Caco-2 (cell line): ENCODE data around the gene AUTS2. TPM values are rescaled to one million over a fixed set of nuclear protein-coding genes. Genes with fewer than 3 reads are reported as not detected.
A peak's percentile ranks its signal among the peaks of the same experiment; 100 is the strongest.

Experiments used
- BruUV-seq: library from RNA; stranded (reverse); fragments of 400-500 nt; replicated peaks from 2 replicates; lab custom pipeline; 2021; lab: Mats Ljungman, UMichigan
- CTCF ChIA-PET: fragments of 300-600 bp; sonication (Branson Sonifier 250); formaldehyde crosslinking; loops from one replicate; lab custom pipeline; 2022; ENCODE audit warnings: antibody characterized with exemption; lab: Charles Lee
- POLR2A ChIA-PET: fragments of 300-600 bp; sonication (Branson Sonifier 250); formaldehyde crosslinking; loops from one replicate; lab custom pipeline; 2022; ENCODE audit warnings: antibody characterized with exemption; lab: Charles Lee
- DNase-seq, 2 experiments: peaks; one replicate each; pipeline versions ENCODE4 v3.0.0 to v3.0.0-alpha.2; 2020 to 2022
- H3K27me3 ChIP-seq: replicated peaks from 2 replicates; pipeline ENCODE4 v1.6.0; 2011; ENCODE audit warnings: low read length; ENCODE audit not compliant: control insufficient read depth, insufficient read depth
- H3K36me3 ChIP-seq: 2 replicates; pipeline ENCODE4 v1.5.1; 2011; ENCODE audit warnings: low read length; ENCODE audit not compliant: control insufficient read depth, insufficient read depth
- H3K4me1 ChIP-seq: fragments of 250-450 bp; sonication (Bioruptor Pico); 2 replicates; pipeline ENCODE4 v1.5.1; 2020; ENCODE audit warnings: mild to moderate bottlenecking
- H3K4me3 ChIP-seq: 2 replicates; pipeline ENCODE4 v1.5.1; 2011; ENCODE audit warnings: low read depth, mild to moderate bottlenecking, control low read depth, low read length
- H3K9me3 ChIP-seq: fragments of 250-450 bp; sonication (Bioruptor Pico); 2 replicates; pipeline ENCODE4 v1.5.1; 2020; ENCODE audit warnings: mild to moderate bottlenecking, moderate library complexity
- H3K27ac Mint-ChIP-seq: one replicate; pipeline ENCODE4 v1.8.0; 2022; ENCODE audit warnings: mixed read lengths; ENCODE audit not compliant: unreplicated experiment
- H3K27me3 Mint-ChIP-seq: one replicate; pipeline ENCODE4 v1.8.0; 2022; ENCODE audit warnings: mixed read lengths; ENCODE audit not compliant: insufficient read depth, unreplicated experiment
- H3K36me3 Mint-ChIP-seq: one replicate; pipeline ENCODE4 v1.8.0; 2022; ENCODE audit warnings: mild to moderate bottlenecking, mixed read lengths; ENCODE audit not compliant: insufficient read depth, unreplicated experiment
- H3K4me1 Mint-ChIP-seq: one replicate; pipeline ENCODE4 v1.8.0; 2022; ENCODE audit warnings: low read depth, mixed read lengths; ENCODE audit not compliant: unreplicated experiment
- H3K4me3 Mint-ChIP-seq: one replicate; pipeline ENCODE4 v1.8.0; 2022; ENCODE audit warnings: mild to moderate bottlenecking, moderate library complexity, mixed read lengths; ENCODE audit not compliant: unreplicated experiment
- H3K9me3 Mint-ChIP-seq: one replicate; pipeline ENCODE4 v1.8.0; 2022; ENCODE audit warnings: mixed read lengths; ENCODE audit not compliant: unreplicated experiment
- CTCF ChIP-seq, 2 experiments: fragments of 200-600 bp in 1 of 2; IDR thresholded peaks; 1 replicate in 1 of 2; 2 replicates in 1 of 2; pipeline versions ENCODE4 v1.5.1 to v1.8.0; 2011 to 2022; ENCODE audit warnings: antibody characterized with exemption in 1 of 2, control low read depth in 1 of 2, inconsistent platforms in 1 of 2, low read depth in 1 of 2, low read length in 1 of 2, mild to moderate bottlenecking in 1 of 2, moderate library complexity in 1 of 2; ENCODE audit not compliant: insufficient read depth in 1 of 2, severe bottlenecking in 1 of 2, unreplicated experiment in 1 of 2
- intact Hi-C: fragments of 100-400 bp; cut with micrococcal nuclease; formaldehyde crosslinking; loops from one replicate; pipeline ENCODE4 v1.10.0; 2022; ENCODE audit not compliant: unreplicated experiment
- total RNA-seq: library from RNA; stranded (reverse); gene quantifications from 2 replicates; pipeline ENCODE4 v1.2.3, GENCODE V29; 2022

AUTS2 gene
- total RNA-seq, 1 experiment from 2014 or later = 37.1 TPM

DNA sequence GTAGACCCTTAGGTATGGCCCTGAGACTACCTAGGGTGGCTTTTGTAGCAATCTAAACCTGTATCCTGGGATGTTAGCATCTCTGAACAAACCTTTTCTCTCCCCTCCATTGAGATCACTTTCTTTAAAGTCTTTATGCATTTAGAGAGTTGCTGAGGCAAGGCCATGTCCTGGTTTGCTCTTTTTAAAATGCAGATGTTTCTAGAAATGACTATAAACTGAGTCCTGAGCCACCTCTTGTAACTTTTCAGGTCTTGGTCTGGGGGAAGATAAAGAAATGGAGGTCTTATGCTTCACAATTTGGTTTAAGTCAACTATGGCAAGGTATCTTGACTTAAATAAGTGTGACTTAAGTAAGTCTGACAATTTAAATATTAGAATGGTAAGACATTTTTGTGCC lies 78.0 kb downstream of the AUTS2 start:
- no TSS peak for BruUV-seq

DNA sequence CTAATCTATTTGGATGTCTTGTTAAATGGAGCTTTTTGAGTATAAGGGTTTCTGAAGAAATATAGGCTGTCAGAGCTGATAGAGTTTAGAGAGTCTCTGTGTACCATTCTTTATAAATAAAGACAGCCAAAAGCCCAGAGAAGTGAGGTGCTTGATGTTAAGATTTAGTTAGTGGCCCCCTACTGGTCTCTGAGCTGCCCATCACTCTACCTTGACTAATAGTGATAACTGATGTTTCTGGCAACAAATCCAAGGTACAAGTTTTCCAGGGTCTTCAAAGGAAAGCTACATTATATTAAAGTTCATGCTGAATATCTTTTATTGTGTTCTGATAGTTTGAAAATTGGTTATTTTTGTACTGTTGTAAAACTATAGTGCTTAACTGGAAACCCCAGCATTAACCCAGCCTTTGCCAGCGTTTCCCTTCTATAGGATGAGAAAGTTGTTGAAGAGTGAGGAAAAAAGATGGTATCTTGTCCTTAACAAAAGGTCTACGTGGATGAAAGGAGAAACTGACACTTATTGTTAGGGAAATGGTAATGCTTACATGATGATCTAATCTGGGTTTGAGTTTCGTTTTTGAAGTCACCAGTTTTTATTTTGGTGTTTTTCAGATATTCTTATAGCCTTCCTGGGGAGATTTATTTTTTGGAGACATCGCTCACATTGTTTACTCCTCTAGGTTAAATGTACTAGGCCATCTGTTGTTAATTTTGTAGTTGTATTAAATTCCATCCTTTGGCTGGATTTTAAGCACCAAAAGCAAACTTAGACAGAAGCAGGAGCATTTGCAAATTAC lies 79.0 kb downstream of the AUTS2 start:
- Histone ChIP-seq H3K9me3 (no peaks in the 10 kb centered on the region), H3K36me3 (no peaks in the 10 kb centered on the region), H3K4me3 (no peak overlapping the region), H3K27me3 (no peaks in the 10 kb centered on the region), H3K4me1 (no peaks in the 10 kb centered on the region)
- CTCF ChIA-PET = no interaction called here
- Mint-ChIP-seq H3K27me3 (no peaks in the 10 kb centered on the region), H3K36me3 (no peaks in the 10 kb centered on the region), H3K4me1 (no peaks in the 10 kb centered on the region), H3K9me3 (no peaks in the 10 kb centered on the region), H3K4me3 (no peak overlapping the region), H3K27ac (no peak overlapping the region)
- intact Hi-C loops = loop anchor here (10.0 kb wide), 1 partner anchor 128 kb away; no protein-coding TSS in a partner anchor
- TF ChIP-seq CTCF (IDR thresholded peaks at IDR 0.05; ENCODE audit: insufficient read depth in 1 of 2, low read depth in 1 of 2, low read length in 1 of 2, severe bottlenecking in 1 of 2, unreplicated experiment in 1 of 2) = peak; percentile 12 to 57
- no TSS peak for BruUV-seq
- no peak for DNase-seq
- POLR2A ChIA-PET = no interaction called here

More for the DNA sequence above, 78.0 kb downstream of the AUTS2 start:
- Mint-ChIP-seq H3K27me3 (peaks cover 3% of the 10 kb centered on the region), H3K36me3 (no peaks in the 10 kb centered on the region), H3K4me3 (no peak overlapping the region), H3K4me1 (peaks cover 2% of the 10 kb centered on the region), H3K9me3 (no peaks in the 10 kb centered on the region), H3K27ac (no peak overlapping the region)
- ChIA-PET CTCF (no interaction called here), POLR2A (no interaction called here)
- H3K36me3 ChIP-seq = no peaks in the 10 kb centered on the region
- intact Hi-C loops = loop anchor here (10.0 kb wide), 1 partner anchor 129 kb away; no protein-coding TSS in a partner anchor
- no peak for TF ChIP-seq CTCF (IDR thresholded peaks at IDR 0.05; ENCODE audit: insufficient read depth in 1 of 2, low read depth in 1 of 2, low read length in 1 of 2, severe bottlenecking in 1 of 2, unreplicated experiment in 1 of 2)
- no peak for DNase-seq
- H3K9me3 ChIP-seq = no peaks in the 10 kb centered on the region
- no peak overlapping the region for H3K4me3 ChIP-seq
- no peaks in the 10 kb centered on the region for H3K27me3 ChIP-seq
- no peaks in the 10 kb centered on the region for H3K4me1 ChIP-seq

- POLR2A ChIA-PET = no interaction called here
- CTCF ChIA-PET = no interaction called here
- H3K36me3 Mint-ChIP-seq = no peaks in the 10 kb centered on the region
- H3K27me3 Mint-ChIP-seq = no peaks in the 10 kb centered on the region
- H3K9me3 Mint-ChIP-seq = no peaks in the 10 kb centered on the region
- no peak for TF ChIP-seq CTCF (IDR thresholded peaks at IDR 0.05; ENCODE audit: insufficient read depth in 1 of 2, low read depth in 1 of 2, low read length in 1 of 2, severe bottlenecking in 1 of 2, unreplicated experiment in 1 of 2)
- BruUV-seq = no TSS peak
- Histone ChIP-seq H3K4me1 (no peaks in the 10 kb centered on the region), H3K36me3 (no peaks in the 10 kb centered on the region), H3K27me3 (no peaks in the 10 kb centered on the region), H3K4me3 (no peak overlapping the region), H3K9me3 (no peaks in the 10 kb centered on the region)
- no peak overlapping the region for H3K27ac Mint-ChIP-seq
- intact Hi-C loops = loop anchor here (10.0 kb wide), 1 partner anchor 127 kb away; no protein-coding TSS in a partner anchor
- no peak overlapping the region for H3K4me3 Mint-ChIP-seq
- no peak for DNase-seq
- H3K4me1 Mint-ChIP-seq = no peaks in the 10 kb centered on the region
Observed at GRCh38 chr7:69677881-69678493, 79.7 kb downstream of the AUTS2 start.
